HG03066 (cell line): ENCODE data around the gene SRPK2.
"Not testable (repeated sequence)": the region's sequence is repeated elsewhere in the genome, so short reads cannot be mapped to it uniquely, and the experiment has no call there.

Experiments
- ATAC-seq: cut with Tn5 transposase; IDR thresholded peaks from one replicate; pipeline ENCODE4 v1.9.1; 2021; ENCODE audit warnings: low read depth; ENCODE audit not compliant: unreplicated experiment

Gene SRPK2

DNA sequence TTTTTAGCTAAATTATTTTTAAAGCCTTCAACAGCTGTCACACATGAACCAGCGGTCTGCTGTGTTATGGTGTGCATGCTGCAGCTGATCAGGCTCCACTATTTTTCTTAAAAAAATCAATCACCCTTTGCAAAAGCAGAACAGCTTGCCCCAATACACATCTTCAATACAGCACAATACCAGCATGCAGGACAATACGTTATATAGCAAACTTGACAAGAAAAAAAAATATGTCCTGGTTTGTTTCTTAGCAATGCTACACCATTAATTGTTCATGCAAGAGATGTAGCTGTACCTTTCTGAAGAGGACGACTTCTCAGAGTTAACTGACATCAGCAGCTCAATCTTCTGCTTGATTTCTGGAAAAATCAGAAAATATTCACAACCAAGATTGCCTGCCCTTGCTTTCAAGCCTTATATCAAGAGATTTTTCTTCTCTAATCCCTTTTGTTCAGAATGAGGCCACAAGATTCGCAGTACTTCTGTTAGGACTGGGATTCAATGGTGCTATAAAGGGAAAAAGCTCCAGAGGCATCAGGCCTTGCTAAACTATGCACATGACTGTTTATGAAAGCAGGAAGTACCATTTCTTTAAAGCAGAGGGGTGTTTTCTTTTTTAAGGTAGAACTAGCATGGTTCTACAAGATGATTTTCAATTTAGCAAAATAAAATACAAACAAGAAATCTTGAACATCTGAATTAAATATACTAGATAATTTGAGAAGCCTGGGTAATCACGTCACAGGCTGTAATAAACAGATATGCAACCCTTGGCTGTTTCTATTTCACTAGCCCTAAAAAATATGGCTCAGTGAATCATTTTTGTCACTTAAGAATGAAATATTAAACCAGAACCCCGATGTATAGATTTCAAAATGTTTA, 120.0 kb downstream of the SRPK2 start:
- peak; percentile 82 for ATAC-seq

- no peak for ATAC-seq
Observed at GRCh38 chr7:105268056-105268455, 120.7 kb downstream of the SRPK2 start.

DNA sequence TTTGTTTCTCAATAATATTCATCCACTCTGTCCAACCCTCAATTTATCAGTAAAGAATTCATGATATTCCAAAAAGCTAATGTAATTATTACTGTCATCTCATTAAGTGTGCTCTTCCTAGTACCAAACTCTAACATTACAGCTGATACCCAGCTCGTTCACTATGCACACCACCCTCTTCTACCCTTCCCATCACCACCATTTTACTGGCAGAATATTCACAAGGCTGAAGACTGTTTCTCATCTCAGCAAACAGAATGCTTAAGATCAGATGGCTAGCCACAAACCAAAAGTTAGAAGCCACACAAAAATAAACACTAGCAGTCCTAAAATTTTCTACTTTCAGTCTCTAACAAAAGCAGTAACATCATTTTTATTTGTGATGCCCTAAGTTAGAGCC, 121.5 kb downstream of the SRPK2 start:
- ATAC-seq = no peak

- ATAC-seq = no peak
Observed at GRCh38 chr7:105264707-105265106, 124.0 kb downstream of the SRPK2 start.

DNA sequence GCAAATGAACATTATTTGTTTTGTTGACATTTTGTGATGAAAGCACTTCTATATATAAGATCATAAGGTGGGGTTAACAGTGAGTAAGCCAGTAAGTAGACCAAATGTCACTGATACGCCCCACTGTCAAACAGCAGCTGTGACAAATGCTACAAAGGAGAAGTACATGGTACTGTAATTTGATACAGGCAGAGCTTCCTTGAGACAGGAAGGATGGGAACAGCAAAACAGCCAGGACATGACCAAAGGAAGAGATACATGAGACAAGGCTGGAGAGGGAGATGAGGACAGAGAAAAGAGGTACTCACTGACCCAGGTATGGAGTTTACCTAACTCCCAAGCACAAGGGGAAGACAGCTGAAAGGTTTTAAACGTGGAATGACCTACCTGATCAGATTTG, 127.0 kb downstream of the SRPK2 start:
- no peak for ATAC-seq

DNA sequence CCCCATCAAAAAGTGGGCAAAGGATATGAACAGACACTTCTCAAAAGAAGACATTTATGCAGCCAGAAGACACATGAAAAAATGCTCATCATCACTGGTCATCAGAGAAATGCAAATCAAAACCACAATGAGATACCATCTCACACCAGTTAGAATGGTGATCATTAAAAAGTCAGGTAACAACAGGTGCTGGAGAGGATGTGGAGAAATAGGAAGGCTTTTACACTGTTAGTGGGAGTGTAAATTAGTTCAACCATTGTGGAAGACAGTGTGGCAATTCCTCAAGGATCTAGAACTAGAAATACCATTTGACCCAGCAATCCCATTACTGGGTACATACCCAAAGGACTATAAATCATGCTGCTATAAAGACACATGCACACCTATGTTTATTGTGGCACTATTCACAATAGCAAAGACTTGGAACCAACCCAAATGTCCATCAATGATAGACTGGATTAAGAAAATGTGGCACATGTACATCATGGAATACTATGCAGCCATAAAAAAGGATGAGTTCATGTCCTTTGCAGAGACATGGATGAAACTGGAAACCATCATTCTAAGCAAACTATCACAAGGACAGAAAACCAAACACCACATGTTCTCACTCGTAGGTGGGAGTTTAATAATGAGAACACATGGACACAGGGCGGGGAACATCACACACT, 128.4 kb downstream of the SRPK2 start:
- not testable (repeated sequence) for ATAC-seq

DNA sequence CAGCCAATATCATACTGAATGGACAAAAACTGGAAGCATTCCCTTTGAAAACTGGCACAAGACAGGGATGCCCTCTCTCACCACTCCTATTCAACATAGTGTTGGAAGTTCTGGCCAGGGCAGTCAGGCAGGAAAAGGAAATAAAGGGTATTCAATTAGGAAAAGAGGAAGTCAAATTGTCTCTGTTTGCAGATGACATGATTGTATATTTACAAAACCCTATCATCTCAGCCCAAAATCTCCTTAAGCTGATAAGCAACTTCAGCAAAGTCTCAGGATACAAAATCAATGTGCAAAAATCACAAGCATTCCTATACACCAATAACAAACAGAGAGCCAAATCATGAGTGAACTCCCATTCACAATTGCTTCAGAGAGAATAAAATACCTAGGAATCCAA, 129.8 kb downstream of the SRPK2 start:
- not testable (repeated sequence) for ATAC-seq

- ATAC-seq = no peak
Observed at GRCh38 chr7:105257338-105257737, 131.4 kb downstream of the SRPK2 start.

DNA sequence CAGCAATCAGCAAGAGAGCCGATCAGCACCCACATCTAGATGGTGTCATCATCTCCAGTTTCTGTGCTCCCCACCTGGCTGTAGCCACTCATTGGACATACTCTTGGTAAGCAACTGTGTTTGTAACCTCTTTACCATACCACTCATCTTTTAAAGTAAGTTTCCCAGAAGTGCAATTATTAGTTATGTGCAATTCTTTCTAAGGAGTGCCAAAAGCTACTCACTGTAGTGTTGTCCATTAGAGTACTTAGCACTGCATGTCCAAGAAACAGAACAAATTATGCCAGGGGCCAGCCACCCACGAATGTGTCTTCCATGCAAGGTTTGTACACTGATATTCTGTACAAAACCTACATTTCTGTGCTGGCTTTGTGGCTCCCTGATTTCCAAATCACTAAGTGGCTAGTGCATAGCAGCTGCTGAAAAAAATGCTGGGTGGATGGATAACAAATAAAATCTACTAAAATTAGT, 131.9 kb downstream of the SRPK2 start:
- no peak for ATAC-seq

DNA sequence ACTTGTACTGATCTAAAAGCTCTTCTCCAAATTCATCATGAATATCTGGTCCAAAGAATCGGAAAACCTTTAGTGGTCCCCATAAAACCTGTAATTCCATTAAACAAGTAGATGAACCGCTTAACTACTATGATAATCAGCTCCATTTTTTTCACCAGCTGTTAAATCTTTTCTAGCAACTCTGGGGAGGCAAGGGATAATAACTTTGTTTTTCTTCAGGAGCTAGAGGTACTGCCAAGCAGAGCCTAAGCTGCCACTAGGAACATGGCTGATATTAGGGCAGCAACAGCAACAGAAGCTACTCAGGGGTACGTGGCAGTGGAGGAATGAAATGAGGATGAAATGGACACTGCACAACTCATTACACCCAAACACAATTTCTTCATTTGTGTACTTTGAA, 138.0 kb downstream of the SRPK2 start:
- no peak for ATAC-seq

DNA sequence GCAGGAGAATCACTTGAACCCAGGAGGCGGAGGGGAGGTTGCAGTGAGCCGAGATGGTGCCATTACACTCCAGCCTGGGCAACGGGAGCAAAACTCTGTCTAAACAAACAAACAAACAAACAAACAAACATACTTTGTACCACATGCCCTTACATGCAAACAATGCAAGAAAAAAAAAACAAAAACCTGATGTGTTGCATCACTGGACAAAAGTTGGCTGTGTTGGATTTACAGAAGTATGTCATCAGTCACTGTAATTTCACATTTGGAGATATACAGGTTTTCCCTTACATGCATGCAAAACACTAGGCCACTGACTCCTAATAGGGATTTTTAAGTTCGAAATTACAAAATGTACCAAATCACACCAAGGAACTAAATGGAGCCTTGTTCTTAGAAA, 138.5 kb downstream of the SRPK2 start:
- ATAC-seq = no peak

GRCh38 chr7:105249216-105249615, 139.5 kb downstream of the SRPK2 start:
- ATAC-seq = no peak

GRCh38 chr7:105246679-105247078, 142.0 kb downstream of the SRPK2 start:
- no peak for ATAC-seq

DNA sequence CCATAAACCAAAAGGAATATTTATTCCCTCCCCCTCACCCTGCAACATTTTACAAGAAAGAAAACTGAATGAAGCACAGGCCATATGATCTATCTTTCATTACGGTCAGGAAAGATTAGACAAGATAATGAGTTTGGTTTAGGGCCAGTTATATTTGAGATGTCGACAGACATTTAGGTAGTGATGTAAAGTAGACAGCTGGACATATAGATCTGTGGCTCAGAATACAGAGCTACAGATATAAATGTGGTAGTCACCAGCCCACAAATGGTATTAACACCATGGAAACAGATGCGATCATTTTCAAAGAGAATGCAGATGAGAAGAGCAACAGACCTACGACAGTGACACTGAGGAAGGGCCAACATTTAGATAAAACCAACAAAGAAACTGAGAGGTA, 142.5 kb downstream of the SRPK2 start:
- ATAC-seq = no peak

DNA sequence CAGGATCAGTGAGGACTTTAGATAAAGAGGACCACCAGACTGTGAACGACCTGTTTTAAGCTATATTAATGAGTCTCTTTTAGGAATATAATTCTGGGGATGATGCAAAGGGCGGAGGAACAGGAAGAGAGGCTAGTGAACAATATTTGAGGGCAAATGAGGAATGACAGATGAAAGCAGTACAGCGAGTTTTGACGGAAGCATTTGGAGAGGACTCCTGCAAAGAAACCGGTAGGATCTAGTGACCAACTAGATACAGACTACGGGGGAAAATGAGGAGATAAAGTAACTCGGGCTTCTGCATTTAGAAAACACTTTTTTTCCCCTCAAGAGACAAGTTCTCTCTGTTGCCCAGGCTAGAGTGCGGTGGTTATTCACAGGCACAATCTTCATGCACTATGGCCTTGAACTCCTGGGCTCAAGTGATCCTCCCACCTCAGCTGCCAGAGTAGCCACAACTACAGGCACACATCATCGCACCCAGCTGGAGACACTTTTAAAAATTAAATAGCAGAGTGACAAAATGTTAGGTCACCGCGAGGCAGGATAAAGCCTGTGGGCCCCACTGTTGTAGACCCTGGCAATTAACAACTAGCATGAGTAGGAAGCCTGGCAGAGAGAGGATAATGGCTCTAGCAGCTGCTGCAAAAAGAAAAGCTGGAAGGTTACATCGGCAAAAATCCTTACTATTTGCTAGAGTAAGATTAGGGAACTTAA, 143.2 kb downstream of the SRPK2 start:
- ATAC-seq = no peak

DNA sequence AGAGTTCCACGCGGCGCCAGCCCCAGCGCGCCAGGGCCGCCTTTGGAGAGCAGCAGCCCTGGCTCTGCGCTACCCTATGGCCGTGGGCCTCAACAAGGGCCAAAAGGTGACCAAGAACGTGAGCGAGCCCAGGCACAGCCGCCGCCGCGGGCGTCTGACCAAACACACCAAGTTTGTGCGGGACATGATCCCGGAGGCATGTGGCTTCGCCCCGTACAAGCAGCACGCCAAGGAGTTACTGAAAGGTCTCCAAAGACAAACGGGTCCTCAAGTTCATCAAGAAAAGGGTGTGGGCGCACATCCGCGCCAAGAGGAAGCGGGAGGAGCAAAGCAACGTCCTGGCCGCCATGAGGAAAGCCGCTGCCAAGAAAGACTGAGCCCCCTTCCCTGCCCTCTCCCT, 144.1 kb downstream of the SRPK2 start:
- no peak for ATAC-seq

GRCh38 chr7:105241198-105241597, 147.5 kb downstream of the SRPK2 start:
- no peak for ATAC-seq

- ATAC-seq = no peak
Observed at GRCh38 chr7:105238198-105238765, 150.4 kb downstream of the SRPK2 start.

DNA sequence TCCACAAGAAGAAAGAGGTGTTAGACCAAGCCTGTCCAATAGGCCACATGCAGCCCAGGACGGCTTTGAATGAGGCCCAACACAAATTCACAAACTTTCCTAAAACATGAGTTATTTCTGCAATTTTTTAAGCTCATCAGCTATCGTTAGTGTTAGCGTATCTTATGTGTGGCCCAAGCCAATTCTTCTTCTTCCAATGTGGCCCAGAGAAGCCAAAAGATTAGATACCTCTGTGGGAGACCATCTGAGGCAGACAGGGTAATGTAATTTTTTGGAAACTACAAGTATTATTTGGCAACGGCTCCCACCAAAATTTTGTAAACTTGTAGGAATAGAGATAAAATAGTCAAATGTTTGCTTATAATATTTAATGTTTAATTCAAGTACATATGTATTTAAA, 153.8 kb downstream of the SRPK2 start:
- ATAC-seq = no peak

DNA sequence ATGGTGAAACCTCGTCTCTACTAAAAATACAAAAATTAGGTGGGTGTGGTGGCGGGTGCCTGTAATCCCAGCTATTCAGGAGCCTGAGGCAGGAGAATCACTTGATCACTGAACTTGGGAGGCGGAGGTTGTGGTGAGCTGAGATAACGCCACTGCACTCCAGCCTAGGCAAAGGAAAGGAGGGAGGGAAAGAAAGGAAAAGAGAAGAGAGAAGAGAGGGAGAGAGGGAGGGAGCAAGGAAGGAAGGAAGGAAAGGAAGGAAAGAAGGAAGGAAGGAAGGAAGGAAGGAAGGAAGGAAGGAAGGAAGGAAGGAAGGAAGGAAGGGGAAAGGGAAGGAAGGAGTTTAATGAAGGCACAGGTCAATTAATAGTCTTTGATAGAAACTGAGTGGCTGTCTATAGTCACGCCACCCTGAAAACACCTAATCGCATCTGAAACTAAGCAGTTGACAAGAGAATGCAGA, 155.9 kb downstream of the SRPK2 start:
- ATAC-seq = not testable (repeated sequence)

- no peak for ATAC-seq
Observed at GRCh38 chr7:105230486-105230885, 158.2 kb downstream of the SRPK2 start.
